ENCODE measurements around the gene MEIS1. TPM values are rescaled to one million over a fixed set of nuclear protein-coding genes. Genes with fewer than 3 reads are reported as not detected.

The MEIS1 gene
- total and polyA plus RNA-seq, 2 donors (not counting 1 experiment from before 2014, with no cell fraction given): 48.3 to 139 TPM

- H3K4me2 ChIP-seq (ENCODE audit: extremely low read depth, insufficient read depth, low read length): no peak overlapping the region
- H3K27ac ChIP-seq (ENCODE audit: insufficient read depth, low read length): no peak overlapping the region
- no peaks in the 10 kb centered on the region for H3K9me3 ChIP-seq (ENCODE audit: control insufficient read depth, insufficient read depth, low read depth, low read length)
- DNase-seq (ENCODE audit: low read depth in 2 of 2): peak in 1 of 2 donors; percentile 13
- no peak for TF ChIP-seq CTCF (conservative IDR thresholded peaks at IDR 0.05 in 1 of 2, IDR thresholded peaks at IDR 0.05 in 1 of 2; ENCODE audit: low read depth in 1 of 2, low read length in 2 of 2)
- no peaks in the 10 kb centered on the region for H4K20me1 ChIP-seq (ENCODE audit: control insufficient read depth, extremely low read depth, insufficient read depth, low read length)
- no peaks in the 10 kb centered on the region for H3K36me3 ChIP-seq (ENCODE audit: control insufficient read depth, insufficient read depth, low read length)
- H3K9ac ChIP-seq (ENCODE audit: insufficient read depth, low read length): no peak overlapping the region
- H3K27me3 ChIP-seq (ENCODE audit: control insufficient read depth, insufficient read depth, low read length): no peaks in the 10 kb centered on the region
- H3K4me3 ChIP-seq (replicated peaks in 1 of 4; ENCODE audit: control extremely low read depth in 1 of 4, insufficient read depth in 1 of 4, low read depth in 3 of 4, low read length in 4 of 4): no peak overlapping the region
- H3K79me2 ChIP-seq (ENCODE audit: control insufficient read depth, insufficient read depth, low read length): no peaks in the 10 kb centered on the region
- H2AFZ ChIP-seq (ENCODE audit: low read length): no peak overlapping the region
- no peaks in the 10 kb centered on the region for H3K4me1 ChIP-seq (ENCODE audit: control insufficient read depth, extremely low read depth, insufficient read depth, low read length)
Measured at GRCh38 chr2:66405473-66405872, 29.5 kb upstream of the MEIS1 start.

- no peak overlapping the region for H2AFZ ChIP-seq (ENCODE audit: low read length)
- no peak overlapping the region for H3K27ac ChIP-seq (ENCODE audit: insufficient read depth, low read length)
- H3K4me3 ChIP-seq (replicated peaks in 1 of 4; ENCODE audit: control extremely low read depth in 1 of 4, insufficient read depth in 1 of 4, low read depth in 3 of 4, low read length in 4 of 4): no peak overlapping the region
- no peaks in the 10 kb centered on the region for H3K36me3 ChIP-seq (ENCODE audit: control insufficient read depth, insufficient read depth, low read length)
- no peak overlapping the region for H3K4me2 ChIP-seq (ENCODE audit: extremely low read depth, insufficient read depth, low read length)
- DNase-seq (ENCODE audit: low read depth in 2 of 2): peak in 1 of 2 donors; percentile 10
- no peaks in the 10 kb centered on the region for H3K4me1 ChIP-seq (ENCODE audit: control insufficient read depth, extremely low read depth, insufficient read depth, low read length)
- H3K9ac ChIP-seq (ENCODE audit: insufficient read depth, low read length): no peak overlapping the region
- H3K79me2 ChIP-seq (ENCODE audit: control insufficient read depth, insufficient read depth, low read length): no peaks in the 10 kb centered on the region
- H4K20me1 ChIP-seq (ENCODE audit: control insufficient read depth, extremely low read depth, insufficient read depth, low read length): no peaks in the 10 kb centered on the region
- TF ChIP-seq CTCF (conservative IDR thresholded peaks at IDR 0.05 in 1 of 2, IDR thresholded peaks at IDR 0.05 in 1 of 2; ENCODE audit: low read depth in 1 of 2, low read length in 2 of 2) (no peak), EZH2 (IDR thresholded peaks at IDR 0.05; ENCODE audit: low read length, missing control alignments) (no peak)
- no peaks in the 10 kb centered on the region for H3K27me3 ChIP-seq (ENCODE audit: control insufficient read depth, insufficient read depth, low read length)
- no peaks in the 10 kb centered on the region for H3K9me3 ChIP-seq (ENCODE audit: control insufficient read depth, insufficient read depth, low read depth, low read length)
Measured at GRCh38 chr2:66408905-66409304, 26.0 kb upstream of the MEIS1 start.

GRCh38 chr2:66412874-66413273 lies 22.1 kb upstream of the MEIS1 start:
- H2AFZ ChIP-seq (ENCODE audit: low read length): no peak overlapping the region
- no peak for TF ChIP-seq CTCF (conservative IDR thresholded peaks at IDR 0.05 in 1 of 2, IDR thresholded peaks at IDR 0.05 in 1 of 2; ENCODE audit: low read depth in 1 of 2, low read length in 2 of 2)
- TF ChIP-seq EZH2 (IDR thresholded peaks at IDR 0.05; ENCODE audit: low read length, missing control alignments): no peak
- no peak for DNase-seq (ENCODE audit: low read depth in 2 of 2)

More at GRCh38 chr2:66412874-66413273, 22.1 kb upstream of the MEIS1 start:
- no peaks in the 10 kb centered on the region for H3K9me3 ChIP-seq (ENCODE audit: control insufficient read depth, insufficient read depth, low read depth, low read length)
- H3K4me1 ChIP-seq (ENCODE audit: control insufficient read depth, extremely low read depth, insufficient read depth, low read length): no peaks in the 10 kb centered on the region
- H3K9ac ChIP-seq (ENCODE audit: insufficient read depth, low read length): no peak overlapping the region
- H3K4me2 ChIP-seq (ENCODE audit: extremely low read depth, insufficient read depth, low read length): no peak overlapping the region
- no peaks in the 10 kb centered on the region for H3K36me3 ChIP-seq (ENCODE audit: control insufficient read depth, insufficient read depth, low read length)
- no peak overlapping the region for H3K4me3 ChIP-seq (replicated peaks in 1 of 4; ENCODE audit: control extremely low read depth in 1 of 4, insufficient read depth in 1 of 4, low read depth in 3 of 4, low read length in 4 of 4)
- H3K79me2 ChIP-seq (ENCODE audit: control insufficient read depth, insufficient read depth, low read length): no peaks in the 10 kb centered on the region
- H3K27me3 ChIP-seq (ENCODE audit: control insufficient read depth, insufficient read depth, low read length): no peaks in the 10 kb centered on the region
- H4K20me1 ChIP-seq (ENCODE audit: control insufficient read depth, extremely low read depth, insufficient read depth, low read length): no peaks in the 10 kb centered on the region
- no peak overlapping the region for H3K27ac ChIP-seq (ENCODE audit: insufficient read depth, low read length)
